GM19025 (cell line): ENCODE results near the gene MBD3L3.
"Not testable (repeated sequence)": the region's sequence is repeated elsewhere in the genome, so short reads cannot be mapped to it uniquely, and the experiment has no call there.

Experiments
- ATAC-seq: cut with Tn5 transposase; IDR thresholded peaks from one replicate; pipeline ENCODE4 v1.9.1; 2021; ENCODE audit warnings: mild to moderate bottlenecking, low read depth, moderate library complexity; ENCODE audit not compliant: unreplicated experiment

The MBD3L3 gene

DNA sequence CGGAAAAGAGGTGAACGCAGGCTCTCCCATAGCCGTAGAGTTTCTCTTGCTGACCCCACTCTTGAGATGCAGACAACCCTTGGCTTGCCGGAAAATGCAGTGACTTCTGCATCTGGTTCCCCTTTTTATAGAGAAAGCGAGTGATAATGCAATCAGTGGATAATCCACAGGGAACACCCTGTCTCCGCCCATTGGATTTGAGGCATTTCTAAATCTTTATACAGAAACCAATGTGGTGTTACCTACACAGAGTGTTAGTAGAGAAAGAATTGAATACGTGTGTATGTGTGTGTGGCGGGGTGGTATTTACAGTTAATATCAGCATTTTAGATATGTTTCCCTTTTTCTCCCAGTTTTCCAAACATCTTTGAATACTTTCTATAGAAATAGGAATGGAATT, at the start of gene MBD3L3:
Gene MBD3L3, minus strand, starts transcription at position 101 of the 400 bp plus-strand sequence. Its CDS starts 71 bp downstream, at position 30.
- not testable (repeated sequence) for ATAC-seq

DNA sequence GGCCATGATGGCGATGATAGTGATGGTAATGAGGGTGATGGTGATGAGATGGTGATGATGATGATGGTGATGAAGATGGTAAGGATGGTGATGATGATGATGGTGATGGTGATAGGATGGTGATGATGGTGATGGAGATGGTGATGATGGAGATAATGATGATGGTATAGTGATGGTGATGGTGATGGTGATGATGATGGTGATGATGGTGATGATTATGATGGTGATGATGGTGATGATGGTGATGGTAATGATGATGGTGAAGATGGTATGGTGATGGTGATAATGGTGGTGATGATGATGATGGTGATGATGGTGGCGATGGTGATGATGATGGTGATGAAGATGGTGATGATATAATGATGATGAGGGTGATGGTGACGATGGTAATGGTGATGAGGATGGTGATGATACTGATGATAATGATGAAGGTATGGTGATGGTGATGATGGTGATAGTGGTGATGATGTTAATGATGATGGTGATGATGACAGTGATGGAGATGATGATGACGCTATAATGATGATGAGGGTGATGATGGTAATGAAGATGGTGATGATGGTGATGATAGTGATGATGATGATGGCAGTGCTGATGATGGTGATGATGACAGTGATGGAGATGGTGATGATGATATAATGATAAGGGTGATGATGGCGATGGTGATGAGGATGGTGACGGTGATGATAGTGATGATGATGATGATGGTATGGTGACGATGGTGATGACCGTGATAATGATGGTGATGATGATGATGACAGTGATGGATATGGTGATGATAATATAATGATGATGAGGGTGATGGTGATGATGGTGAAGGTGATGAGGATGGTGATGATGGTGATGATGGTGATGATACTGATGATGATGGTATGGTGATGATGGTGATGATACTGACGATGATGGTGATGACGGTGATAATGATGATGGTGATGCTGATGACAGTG, 48.5 kb upstream of the MBD3L3 start:
- no peak for ATAC-seq

DNA sequence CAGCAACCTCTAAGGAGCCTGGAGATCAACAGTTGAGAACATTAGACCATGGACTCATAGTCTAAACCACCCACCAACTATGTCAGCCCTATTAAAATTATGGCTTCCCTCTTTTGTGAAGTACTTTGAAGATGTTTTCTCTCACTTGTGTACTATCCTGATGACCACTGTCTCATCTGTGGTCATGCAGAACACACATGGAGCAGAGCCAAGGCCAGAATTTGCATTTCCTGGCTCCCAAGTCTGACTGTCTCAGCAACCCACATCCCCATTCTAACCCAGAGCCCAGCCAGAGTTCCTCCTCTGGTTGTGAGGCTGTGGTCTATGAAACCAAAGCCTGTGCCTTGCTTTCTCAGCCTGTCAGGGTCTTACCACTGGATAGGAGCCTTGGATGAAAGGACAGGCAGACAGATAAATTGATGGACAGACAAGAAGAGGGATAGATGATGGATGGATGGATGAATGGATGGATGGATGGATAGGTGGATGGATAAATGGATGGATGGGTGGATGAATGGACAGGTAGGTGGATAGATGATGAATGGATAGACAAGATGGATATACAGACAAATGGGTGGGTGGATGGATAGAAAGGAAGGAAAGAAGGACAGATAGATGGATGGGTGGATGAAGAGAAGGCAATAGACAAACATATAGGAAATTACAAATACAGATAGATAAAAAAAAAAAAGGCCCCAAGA, 46.4 kb upstream of the MBD3L3 start:
- ATAC-seq, result no peak

DNA sequence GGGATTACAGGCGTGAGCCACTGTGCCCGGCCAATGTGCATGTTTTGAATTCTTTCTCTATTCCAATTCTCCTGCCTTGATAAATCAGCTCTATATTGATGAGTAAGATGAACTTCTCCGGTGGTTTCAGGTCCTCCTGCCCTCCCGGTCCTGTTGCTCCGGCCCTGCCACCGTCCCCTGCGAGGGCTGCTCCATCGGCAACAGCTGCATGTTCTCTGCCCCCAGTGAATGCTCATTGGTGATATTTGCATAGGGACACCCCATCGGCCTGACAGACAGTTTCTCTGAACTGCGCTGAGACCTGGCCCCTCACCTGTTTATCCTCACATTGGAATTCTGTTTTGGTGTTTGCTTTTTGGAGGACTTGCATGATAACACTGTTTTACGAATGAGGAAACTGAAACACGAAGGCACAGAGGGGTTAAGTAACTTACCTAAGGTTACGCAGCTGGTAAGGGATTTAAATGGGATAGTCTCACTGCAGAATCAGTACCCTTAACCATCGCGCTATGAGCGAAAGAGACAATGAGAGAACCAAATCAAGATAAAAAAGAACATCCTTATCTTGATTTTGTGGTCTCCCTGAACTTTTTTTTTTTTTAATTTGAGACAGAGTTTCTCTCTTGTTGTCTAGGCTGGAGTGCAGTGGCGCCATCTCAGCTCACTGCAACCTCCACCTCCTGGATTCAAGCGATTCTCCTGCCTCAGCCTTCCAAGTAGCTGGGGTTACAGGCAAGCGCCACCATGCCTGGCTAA, 43.2 kb upstream of the MBD3L3 start:
- ATAC-seq, result no peak

DNA sequence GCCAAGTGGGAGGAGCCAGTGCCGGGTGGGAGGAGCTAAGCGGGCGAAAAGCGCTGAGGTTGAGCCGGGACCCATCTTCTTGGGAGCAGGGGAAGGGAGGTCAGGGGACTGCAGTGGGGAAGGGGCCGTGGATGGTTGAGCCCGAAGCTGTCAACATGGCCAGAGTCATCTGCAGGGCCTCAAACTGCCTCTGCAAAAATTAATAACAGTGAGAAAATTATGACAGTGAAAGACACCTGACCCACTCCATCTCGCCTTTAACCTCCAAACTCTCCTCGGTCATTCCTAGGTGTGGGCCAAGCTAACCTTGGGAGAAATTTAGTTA, 41.1 kb upstream of the MBD3L3 start:
- ATAC-seq, result no peak

DNA sequence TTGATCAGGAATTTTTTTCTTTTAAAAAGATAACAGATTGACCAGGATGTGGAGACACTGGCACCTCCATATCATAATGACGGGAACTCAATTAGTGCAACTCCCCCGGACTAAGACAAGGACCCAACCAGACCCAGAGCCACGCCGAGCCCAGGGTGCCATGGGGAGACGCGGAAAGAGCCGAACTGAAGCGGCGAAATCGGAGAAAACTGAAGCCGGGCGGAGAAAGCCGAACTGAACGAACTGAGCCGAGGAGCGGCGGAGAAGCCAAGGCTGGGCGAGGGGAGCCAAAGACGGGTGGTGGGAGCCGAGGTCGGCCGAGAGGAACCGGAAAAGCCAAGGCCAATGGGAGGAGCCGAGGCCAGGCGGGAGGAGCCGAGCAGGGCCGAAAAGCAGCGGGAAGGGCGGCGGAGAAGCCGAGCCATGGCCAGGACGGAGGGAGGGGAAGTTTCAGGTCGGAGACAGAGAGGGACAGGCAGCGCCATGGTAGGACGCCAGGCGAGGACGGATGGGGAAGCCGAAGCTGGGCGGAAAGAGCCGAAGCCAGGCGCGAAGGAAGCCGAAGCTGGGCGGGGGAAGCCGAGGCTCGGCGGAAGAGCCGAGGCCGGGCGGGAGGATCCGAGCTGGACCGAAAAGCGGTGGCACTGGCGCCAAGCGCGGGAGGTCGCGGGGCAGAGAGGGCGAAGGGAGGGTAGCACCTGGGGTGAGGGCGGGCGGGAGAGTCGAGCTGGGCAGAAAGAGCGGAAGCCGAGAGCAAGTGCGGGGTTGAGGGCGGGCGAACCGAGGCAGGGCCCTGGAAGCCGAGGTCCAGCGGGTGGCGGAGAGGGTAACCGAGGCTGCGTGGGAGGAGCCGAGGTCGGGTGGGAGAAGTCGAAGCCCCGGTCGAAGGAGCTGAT, 40.5 kb upstream of the MBD3L3 start:
- ATAC-seq, result peak; percentile 86

DNA sequence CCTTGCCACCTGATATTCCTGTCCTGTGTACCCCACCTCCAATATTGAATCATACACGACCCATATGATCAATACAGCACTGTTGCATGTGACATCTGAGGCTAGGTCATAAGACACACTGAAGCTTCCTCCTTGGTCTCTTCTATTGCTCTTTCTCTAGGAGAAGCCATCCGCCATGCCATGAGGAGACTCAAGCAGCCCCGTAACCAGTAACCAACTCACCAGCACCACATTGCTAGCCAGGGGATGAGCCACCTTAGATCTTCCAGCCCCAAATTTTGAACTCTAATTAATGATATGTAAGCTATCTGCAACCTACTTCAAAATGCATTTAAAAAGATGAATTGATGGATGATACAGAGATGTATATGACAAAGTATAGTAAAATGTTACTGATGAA, 39.6 kb upstream of the MBD3L3 start:
- no peak for ATAC-seq

DNA sequence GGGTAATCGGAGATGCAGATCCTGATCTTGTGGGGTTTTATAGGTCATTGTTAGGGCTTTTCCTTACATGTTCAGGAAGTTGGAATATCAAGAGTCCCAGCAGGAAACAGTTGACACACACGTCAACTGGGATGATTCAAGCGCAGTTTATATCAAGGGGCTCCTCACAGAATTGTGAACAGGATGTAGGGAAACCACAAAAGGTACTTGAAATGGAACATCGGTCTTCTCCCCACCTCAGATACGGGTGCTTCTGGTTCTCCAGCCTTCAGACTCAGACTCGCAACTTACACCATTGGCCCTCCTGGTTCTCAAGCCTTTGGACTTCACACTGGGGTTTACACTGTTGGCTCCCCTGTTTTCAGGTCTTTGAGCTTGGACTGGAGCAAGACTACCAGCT, 30.5 kb upstream of the MBD3L3 start:
- no peak for ATAC-seq

DNA sequence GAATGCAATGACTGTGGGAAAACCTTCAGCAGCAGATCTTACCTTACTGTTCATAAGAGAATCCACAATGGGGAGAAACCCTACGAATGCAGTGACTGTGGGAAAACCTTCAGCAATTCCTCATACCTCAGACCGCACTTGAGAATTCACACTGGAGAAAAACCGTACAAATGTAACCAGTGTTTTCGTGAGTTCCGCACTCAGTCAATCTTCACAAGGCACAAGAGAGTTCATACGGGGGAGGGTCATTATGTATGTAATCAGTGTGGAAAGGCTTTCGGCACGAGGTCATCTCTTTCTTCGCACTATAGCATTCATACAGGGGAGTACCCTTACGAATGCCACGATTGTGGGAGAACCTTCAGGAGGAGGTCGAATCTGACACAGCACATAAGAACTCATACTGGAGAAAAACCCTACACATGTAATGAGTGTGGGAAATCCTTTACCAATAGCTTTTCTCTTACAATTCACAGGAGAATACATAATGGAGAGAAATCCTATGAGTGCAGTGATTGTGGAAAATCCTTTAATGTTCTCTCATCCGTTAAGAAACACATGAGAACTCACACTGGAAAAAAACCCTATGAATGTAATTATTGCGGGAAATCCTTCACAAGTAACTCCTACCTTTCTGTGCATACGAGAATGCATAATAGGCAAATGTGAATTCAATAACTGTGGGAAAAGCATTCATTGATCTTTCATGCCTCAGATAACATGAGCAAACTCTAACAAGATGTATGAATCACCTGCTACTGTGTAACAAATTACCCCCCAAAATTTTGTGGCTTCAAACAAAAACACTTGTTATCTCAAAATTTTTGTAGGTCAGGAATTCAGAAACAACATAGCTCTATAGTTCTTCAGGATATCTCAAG, 24.8 kb upstream of the MBD3L3 start:
- no peak for ATAC-seq

DNA sequence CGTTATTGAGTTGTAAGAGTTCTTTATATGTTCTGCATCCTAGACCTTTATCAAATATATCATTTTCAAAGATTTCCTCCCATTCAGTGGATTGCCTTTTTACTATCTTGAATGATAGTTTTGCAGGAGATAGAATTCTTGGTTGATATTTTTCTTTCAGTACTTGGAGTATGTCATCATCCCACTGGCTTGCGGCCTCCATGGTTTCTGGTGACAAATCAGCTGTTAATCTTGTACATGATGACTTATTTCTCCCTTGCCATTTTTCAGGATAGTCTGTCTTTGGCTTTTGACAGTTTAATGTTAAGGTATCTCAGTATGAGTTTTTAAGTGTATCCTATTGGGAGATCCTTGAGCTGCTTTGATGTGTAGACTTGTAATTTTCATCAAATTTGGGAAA, 19.5 kb upstream of the MBD3L3 start:
- ATAC-seq, result no peak

DNA sequence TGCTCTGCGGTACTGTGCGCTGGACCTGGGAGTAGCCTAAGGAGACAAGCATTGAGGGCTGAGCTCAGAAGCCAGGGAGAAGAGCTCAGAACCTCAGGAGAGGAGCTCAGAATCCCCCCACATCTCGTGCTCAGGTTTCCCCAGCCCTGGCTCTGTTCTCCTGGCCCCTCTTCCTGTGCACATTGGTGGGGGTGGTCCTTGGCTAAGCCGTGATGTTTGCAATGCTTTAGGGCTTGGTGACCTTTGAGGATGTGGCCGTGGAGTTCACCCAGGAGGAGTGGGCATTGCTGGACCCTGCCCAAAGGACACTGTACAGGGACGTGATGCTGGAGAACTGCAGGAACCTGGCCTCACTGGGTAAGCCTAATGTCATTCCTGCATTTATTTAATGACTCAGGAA, 17.7 kb upstream of the MBD3L3 start:
- no peak for ATAC-seq

DNA sequence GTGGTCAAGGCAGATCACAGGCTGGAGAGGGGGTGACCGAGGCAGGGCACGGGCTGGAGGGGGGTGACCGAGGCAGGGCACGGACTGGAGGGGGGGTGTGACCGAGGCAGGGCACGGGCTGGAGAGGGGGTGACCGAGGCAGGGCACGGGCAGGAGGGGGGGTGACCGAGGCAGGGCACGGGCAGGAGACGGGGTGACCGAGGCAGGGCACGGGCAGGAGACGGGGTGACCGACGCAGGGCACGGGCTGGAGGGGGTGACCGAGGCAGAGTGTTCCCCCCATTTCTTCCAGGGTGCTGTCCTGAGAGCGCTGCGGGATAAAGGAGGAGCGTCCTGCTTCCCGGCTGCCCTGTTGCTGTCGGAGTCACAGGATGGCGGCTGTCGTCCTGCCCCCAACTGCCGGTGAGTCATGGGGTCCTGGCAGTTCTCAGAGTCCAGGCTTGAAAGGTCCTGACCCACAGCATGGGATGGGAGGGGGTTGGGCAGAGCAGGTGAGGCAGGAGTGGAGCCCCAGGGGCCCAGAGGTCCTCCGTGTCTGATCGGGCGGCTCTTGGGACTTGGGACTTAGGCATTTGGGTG, 16.3 kb upstream of the MBD3L3 start:
- no peak for ATAC-seq

DNA sequence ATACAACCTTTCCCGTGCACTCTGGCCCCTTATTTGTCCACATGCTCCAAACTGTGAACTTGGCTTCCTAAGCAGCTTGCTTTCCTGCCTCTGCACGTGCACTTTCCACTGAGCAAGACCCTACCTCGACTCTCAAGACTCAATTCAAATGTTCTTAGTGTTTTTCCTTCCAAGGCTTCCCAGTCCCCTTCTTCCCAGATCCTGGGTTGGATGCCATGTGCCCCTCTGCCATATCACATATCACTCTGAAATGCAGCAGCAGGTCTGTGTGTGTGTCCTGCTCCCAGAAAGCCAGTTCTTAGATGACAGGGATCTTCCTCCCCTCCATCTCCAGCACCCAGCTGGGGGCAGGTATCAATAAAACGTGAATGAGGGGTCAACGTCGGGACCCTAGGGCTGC, 14.1 kb upstream of the MBD3L3 start:
- ATAC-seq, result no peak

DNA sequence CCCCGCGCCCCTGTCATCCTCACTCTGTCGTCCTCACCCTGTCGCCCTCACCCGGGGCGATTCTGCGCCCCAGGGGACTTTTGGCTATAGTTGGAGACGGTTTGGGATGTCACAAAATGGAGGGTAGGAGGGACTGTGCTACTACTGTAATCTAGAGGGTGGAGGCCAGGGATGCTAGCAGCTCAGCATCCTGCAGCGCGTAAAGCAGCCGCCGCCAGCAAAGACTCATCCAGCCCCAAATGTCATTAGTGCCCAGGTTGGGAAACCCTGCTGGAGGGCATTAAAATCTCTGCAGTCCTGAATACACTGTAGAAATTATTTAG, 11.4 kb upstream of the MBD3L3 start:
- ATAC-seq, result no peak

DNA sequence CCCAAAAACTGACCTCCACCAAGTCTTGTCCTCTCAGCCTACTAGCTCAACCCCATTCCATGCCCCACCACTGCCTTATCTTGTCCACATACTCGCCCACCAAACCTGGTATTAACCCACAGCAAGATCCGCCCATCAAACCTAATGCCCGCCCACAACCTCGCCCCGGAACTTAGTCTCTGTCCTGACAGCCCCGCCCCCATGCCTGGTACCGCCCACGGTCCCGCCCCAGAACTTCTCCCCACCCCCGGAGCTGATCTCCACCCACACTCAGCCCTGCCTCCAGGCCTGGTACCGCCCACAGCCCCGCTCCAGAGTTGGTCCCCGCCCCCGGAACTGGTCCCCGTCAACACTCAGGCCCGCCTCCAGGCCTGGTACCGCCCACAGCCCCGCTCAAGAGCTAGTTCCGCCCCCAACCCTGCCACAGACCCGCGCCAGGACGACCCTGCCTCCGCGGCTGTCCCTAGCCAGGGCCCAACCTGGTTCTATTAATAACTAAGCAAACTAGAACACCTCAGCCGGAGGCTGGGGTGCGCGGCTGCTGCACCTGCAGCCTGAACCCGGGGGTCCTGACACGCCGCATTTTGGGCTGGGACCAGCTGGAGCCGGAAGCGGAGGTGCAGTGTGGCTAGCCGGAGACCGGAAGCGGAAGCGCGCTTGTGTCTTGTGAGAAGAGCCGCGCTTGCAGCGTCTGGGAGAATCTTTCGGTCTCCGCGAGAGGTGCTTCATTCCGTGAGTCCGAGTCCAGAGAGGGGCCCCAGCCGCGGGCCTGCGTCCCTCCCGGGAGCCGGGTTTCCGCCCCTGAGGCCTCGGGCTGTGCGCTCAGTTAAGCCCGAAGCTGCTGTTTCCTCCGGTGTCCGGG, 10.8 kb upstream of the MBD3L3 start, which contains the start of gene ZNF557:
Gene ZNF557, plus strand, starts transcription at position 662 of the 862 bp plus-strand sequence. CDS start 5,372 bp downstream, outside the sequence.
- peak; percentile 93 for ATAC-seq

DNA sequence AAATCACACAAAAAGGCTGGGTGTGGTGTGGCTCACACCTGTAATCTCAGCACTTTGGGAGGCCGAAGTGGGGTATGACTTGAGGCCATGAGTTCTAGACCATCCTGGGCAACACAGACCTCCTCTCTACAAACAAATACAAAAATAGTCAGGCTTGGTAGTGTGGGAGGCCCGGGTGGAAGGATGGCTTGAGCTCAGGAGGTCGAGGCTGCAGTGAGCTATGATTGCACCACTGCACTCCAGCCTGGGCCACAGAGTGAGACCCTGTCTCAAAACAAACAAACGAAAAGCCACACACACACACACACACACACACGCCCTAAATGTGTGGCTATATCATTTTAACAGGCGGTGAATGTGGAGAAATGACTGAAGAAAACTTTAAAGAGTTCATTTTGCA, 10.1 kb upstream of the MBD3L3 start:
- ATAC-seq, result no peak

DNA sequence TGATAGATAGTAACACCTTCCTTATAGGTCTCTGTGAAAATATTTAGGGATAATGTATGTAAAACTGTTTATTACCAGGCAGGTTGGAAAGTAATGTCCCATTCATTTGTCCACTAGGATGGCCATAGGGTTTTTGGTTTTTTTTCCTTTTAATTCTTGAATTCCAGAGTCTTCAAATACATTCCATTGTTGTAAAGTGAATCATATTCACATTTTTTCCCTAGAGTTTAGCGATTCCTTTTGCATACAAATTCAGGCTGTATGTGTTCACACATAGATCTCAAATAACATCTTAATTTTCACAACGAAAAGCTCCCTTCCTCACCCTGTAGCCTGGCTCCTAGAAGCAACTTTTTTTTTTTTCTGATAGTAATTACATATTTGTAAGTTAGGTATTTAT, 9.2 kb upstream of the MBD3L3 start:
- no peak for ATAC-seq

DNA sequence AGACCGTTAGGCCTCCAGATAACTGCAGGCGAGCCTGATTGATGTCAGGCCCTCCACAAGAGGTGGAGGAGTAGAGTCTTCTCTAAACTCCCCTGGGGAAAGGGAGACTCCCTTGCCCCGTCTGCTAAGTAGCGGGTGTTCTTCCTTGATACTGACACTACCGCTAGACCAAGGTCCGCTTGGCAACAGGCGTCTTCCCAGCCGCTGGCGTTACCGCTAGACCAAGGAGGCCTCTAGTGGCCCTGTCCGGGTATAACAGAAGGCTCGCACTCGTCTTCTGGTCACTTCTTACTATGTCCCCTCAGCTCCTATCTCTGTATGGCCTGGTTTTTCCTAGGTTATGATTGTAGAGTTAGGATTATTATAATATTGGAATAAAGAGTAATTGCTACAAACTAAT, 8.6 kb upstream of the MBD3L3 start:
- not testable (repeated sequence) for ATAC-seq
